Neural progenitor cell (in vitro differentiated cells): ENCODE results near the gene ARL15.

Experiments used
- EZH2 ChIP-seq: fragments of 200-600 bp; sonication (generic); IDR thresholded peaks from 2 replicates; pipeline ENCODE4 v1.6.1; 2017; ENCODE audit warnings: antibody characterized with exemption, mild to moderate bottlenecking, moderate library complexity
- TF ChIP-seq, protein P1 (sequence below): fragments of 200-600 bp; sonication (generic); IDR thresholded peaks from 2 replicates; pipeline ENCODE4 v1.5.1; 2017; ENCODE audit warnings: antibody characterized with exemption, mild to moderate bottlenecking

GRCh38 chr5:53915120-53915519 is 395.3 kb downstream of the ARL15 start:
- TF ChIP-seq, protein P1, sequence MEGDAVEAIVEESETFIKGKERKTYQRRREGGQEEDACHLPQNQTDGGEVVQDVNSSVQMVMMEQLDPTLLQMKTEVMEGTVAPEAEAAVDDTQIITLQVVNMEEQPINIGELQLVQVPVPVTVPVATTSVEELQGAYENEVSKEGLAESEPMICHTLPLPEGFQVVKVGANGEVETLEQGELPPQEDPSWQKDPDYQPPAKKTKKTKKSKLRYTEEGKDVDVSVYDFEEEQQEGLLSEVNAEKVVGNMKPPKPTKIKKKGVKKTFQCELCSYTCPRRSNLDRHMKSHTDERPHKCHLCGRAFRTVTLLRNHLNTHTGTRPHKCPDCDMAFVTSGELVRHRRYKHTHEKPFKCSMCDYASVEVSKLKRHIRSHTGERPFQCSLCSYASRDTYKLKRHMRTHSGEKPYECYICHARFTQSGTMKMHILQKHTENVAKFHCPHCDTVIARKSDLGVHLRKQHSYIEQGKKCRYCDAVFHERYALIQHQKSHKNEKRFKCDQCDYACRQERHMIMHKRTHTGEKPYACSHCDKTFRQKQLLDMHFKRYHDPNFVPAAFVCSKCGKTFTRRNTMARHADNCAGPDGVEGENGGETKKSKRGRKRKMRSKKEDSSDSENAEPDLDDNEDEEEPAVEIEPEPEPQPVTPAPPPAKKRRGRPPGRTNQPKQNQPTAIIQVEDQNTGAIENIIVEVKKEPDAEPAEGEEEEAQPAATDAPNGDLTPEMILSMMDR, result no peak
- TF ChIP-seq EZH2, result no peak
